GM20000 (cell line): Measurements from ENCODE around the gene ZNF341.
A peak's percentile ranks its signal among the peaks of the same experiment; 100 is the strongest.

Experiments used
- DNase-seq: peaks from one replicate; pipeline ENCODE4 v3.0.0; 2012; ENCODE audit warnings: low spot score
- CTCF ChIP-seq: IDR thresholded peaks from 2 replicates; pipeline ENCODE4 v1.5.1; 2012; ENCODE audit warnings: mild to moderate bottlenecking, control low read depth; ENCODE audit errors: extremely low read depth, missing control alignments

Gene ZNF341

GRCh38 chr20:33716498-33716897, 15.3 kb upstream of the ZNF341 start:
- no peak for TF ChIP-seq CTCF
- no peak for DNase-seq

GRCh38 chr20:33719277-33719988, 12.4 kb upstream of the ZNF341 start:
- TF ChIP-seq CTCF = no peak

GRCh38 chr20:33719989-33720709, 11.6 kb upstream of the ZNF341 start, which contains the start of gene PXMP4:
PXMP4 (minus strand) TSS chr20:33720310; CDS start chr20:33720207, 103 bp downstream.
- TF ChIP-seq CTCF = no peak
- peak; percentile 96 for DNase-seq

More at GRCh38 chr20:33719277-33719988, 12.4 kb upstream of the ZNF341 start:
- DNase-seq = no peak

GRCh38 chr20:33721391-33722140, 10.2 kb upstream of the ZNF341 start:
- no peak for TF ChIP-seq CTCF
- no peak for DNase-seq

GRCh38 chr20:33724439-33725094, 7.2 kb upstream of the ZNF341 start:
- TF ChIP-seq CTCF = no peak
- DNase-seq = no peak

- DNase-seq = no peak
- no peak for TF ChIP-seq CTCF
These were observed 6.1 kb upstream of the ZNF341 start for GRCh38 chr20:33725607-33726264.
